Stimulated activated CD4-positive, alpha-beta T cell treated with anti-CD3 and anti-CD28 coated beads, TNF-alpha, amount 100 ng/mL, for 48 hours (primary cell): ENCODE data around the gene HCAR3.
"Not testable (repeated sequence)": the region's sequence is repeated elsewhere in the genome, so short reads cannot be mapped to it uniquely, and the experiment has no call there.

Experiments
- DNase-seq, 3 donors: peaks; one replicate each; pipeline ENCODE4 v3.0.0-alpha.2; 2020; ENCODE audit warnings: low read depth in 3 of 3

Gene HCAR3

DNA sequence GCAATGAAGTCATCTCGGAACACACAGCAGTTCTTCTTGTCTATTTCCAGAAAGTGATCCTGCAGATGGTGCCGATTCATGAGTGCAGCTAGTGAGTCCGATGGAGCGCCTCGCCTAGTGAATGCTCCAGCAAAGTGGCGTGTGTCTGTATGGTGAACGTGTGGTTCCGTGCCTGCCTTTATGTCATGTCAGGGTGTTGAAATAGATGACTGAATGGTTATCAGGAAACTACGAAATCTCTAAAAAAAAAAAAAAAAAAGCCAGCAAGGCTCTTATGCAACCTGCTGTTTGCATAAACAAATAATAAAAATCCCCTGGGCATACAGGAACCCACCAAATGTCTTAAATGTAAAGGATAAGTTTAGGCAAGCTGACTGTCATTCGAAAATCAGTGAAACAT, at the start of gene HCAR3:
Gene HCAR3, minus strand, starts transcription at position 154 of the 400 bp plus-strand sequence. Its CDS starts 74 bp downstream, at position 80.
- DNase-seq: not testable (repeated sequence)

DNA sequence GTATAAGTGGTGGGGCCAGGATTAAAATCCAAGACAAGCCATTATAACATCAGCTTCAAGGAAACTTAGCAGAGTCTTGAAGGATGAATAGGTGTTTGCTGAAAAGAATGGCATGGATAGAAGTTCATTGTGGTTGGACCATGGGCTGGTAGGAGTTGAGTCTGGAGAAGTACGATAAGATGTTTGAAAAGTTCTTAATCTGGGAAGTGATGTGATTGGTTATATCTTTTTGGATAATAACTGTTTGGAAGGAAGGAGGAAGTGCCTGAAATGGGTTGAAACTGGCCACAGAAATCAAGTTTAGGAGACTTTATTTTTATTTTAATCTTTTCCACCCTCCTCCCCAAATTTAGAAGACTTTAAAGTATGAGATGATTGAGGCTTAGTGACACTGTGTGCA, 41.0 kb upstream of the HCAR3 start:
- no peak for DNase-seq

DNA sequence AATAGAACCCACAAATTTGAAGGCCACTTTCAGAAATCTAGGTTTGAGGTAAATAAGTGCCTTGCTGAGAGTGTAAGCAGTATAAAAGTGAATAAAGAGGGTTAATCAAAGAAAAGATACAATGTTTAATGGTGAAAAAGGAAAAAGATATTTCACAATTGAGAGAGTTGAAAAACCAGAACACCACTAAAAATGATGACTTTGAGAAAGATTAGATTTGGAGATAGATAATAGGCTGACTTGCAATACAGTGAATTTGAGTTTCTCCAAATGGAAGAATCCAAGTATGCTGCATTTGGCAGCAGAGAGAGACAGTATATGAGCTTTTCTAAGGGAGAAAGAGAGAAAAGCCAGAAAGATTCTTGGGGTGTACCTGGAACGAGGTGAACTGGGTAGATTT, 38.2 kb upstream of the HCAR3 start:
- no peak for DNase-seq

DNA sequence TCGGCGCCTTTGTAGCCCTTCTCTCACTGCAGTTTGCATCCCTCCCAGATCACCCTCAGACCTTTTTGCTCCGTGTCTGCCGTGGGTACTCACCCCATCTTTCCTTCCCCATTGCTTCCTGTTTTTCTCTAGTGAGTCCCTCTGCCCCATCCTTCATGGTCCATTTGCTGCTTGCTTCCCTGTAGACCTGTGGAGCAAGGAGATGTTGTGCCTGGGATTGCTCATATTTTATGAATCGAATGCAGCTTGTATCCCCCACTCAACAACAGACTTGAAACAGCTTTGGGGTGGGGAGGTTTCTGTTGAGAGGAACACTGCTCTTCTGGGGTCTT, 36.7 kb upstream of the HCAR3 start:
- no peak for DNase-seq

DNA sequence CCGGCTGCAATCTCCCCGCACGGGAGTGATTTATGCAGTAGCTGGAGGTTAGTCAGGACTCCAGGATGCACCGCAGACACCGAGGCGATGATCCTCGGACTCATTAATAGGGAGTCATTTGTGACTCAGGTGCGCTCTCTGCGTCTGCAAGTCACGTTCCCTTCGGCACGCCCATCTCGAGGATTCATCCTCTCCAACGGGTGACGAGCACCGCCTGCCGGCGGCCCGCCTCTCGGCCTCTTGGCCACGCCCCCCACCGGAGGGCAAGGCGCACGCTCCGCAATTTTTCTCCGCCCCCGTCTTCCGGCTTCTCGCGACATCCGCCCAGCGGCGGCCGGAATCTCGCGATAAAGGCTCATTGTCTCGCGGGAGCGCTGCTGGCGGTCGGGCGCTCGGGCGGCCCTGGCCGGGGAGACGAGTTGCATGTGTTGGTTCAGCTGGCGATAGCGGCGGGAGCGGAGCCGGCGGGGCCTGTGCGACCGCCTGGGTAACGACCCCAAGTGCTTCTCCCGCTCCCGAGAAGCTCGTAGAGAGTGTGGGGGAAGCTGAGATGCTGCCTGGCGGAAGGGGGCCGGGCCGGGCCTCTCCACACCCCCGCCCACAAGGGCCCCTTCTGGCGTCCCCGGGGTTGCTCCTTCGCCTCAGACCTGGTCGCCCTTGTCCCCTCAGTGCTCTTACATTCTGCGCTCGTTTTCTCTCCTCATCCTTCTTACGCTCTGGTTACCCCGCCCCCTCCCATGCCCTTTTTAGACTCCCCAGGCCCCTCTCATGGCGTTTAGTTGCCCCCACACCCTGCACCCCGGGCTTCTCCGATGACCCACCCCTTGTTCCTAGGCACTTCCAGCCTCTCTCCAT, 36.1 kb upstream of the HCAR3 start, which contains the start of gene DENR:
Gene DENR, plus strand, starts transcription at position 361 of the 855 bp plus-strand sequence. CDS start 878 bp downstream, outside the sequence.
- DNase-seq: peak; percentile 99

- not testable (repeated sequence) for DNase-seq
Measured at GRCh38 chr12:122750781-122751515, 34.3 kb upstream of the HCAR3 start.

DNA sequence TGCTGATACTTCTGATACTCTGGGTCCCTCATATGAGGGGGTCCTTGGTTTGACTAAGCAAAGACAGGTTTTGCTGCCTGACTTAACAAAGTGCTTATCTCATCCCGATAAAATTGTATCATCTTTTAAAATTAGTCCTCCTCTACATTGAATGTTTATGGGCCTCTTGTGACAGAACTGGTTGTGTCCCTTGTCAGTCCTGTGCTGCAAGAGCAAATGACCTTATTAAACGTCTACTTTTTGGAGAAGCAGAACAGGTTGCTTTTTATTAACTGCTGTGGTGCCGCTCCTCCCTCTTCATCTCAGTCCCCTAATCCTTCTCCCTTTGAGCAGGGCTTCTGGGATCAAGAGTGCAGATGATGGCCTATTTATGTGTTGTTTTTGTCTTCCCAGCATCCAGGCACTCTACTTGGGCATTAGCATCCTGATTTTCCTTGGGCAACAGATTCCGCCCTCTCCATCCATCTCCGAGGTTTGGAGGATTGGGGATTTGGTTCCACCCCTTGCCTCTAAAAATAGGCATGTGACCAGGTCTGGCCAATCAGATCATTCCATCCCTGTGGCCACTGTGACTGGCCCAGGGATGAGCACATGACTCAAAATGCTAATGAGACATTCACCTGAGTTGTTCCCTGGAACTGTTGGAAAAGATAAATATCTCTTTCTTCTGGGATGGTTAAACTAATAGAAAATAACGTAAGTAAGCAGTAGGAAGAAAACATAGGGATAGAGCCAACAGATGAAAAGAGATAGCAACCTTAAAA, 33.1 kb upstream of the HCAR3 start:
- DNase-seq: no peak

DNA sequence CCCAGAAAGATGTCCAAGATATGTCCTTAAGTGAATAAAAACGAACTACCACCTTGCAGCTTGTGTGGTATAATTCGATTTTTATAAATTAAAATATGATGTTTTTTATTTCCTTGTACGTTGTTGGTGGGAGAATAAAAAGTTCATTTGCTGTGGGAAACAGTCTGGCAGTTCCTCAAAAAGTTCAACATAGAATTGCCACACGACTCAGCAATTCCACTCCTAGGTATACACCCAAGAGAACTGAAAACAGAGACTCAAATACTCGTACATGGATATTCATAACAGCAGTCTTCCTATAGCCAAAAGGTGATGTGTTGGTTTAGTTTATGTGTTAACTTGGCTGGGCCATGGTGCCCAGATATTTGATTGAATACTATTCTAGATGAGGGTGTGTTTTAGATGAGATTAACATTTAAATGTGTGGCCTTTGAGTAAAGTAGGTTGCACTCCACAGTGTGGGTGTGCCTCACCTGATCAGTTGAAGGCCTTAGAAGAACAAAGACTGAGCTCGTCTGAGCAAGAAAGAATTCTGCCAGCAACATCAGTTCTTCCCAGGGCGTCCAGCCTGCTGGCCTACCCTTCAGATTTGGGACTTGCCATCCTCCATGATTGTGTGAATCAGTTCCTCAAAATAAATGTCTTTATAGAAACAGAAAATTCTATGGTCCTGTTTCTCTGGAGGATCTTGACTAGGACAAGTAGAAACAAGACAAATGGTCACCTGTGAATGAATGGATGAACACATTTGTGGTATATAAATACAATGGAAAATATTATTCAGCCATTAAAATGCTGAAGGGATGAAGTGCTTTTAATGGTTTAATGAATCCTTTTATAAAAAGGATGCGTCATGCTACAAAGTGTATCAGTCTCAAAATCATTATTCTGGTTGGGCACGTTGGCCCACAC, 30.9 kb upstream of the HCAR3 start:
- DNase-seq: no peak

DNA sequence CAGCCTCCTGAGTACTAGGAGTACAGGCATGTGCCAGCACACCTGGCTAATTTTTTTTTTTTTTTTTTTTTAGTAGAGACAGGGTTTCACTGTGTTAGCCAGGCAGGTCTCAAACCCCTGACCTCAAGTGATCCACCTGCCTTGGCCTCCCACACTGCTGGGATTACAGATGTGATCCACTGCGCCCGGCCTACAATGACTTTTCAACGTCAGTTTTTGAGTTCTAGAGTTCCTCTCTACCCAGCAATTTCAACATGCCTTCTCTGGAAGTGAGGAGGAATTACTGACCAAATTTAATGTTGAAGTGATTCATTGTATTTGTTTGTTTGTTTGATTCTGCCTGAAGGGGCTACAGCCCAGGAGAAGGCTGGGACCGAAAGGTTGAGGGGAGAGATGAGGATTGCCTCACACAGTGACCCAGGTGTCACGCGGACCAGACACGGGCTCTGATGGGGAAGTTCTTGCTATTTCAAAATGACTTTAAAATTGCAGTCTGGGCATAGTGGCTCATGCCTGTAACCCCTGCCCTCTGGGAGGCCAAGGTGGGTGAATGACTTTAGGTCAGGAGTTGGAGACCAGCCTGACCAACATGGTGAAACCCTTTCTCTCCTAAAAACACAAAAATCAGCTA, 27.4 kb upstream of the HCAR3 start:
- DNase-seq: no peak

- DNase-seq: no peak
Measured at GRCh38 chr12:122740351-122740750, 23.7 kb upstream of the HCAR3 start.

GRCh38 chr12:122738571-122738970, 22.0 kb upstream of the HCAR3 start:
- no peak for DNase-seq

- no peak for DNase-seq
Measured at GRCh38 chr12:122732611-122733010, 16.0 kb upstream of the HCAR3 start.

GRCh38 chr12:122732170-122732569, 15.6 kb upstream of the HCAR3 start:
- DNase-seq: no peak

DNA sequence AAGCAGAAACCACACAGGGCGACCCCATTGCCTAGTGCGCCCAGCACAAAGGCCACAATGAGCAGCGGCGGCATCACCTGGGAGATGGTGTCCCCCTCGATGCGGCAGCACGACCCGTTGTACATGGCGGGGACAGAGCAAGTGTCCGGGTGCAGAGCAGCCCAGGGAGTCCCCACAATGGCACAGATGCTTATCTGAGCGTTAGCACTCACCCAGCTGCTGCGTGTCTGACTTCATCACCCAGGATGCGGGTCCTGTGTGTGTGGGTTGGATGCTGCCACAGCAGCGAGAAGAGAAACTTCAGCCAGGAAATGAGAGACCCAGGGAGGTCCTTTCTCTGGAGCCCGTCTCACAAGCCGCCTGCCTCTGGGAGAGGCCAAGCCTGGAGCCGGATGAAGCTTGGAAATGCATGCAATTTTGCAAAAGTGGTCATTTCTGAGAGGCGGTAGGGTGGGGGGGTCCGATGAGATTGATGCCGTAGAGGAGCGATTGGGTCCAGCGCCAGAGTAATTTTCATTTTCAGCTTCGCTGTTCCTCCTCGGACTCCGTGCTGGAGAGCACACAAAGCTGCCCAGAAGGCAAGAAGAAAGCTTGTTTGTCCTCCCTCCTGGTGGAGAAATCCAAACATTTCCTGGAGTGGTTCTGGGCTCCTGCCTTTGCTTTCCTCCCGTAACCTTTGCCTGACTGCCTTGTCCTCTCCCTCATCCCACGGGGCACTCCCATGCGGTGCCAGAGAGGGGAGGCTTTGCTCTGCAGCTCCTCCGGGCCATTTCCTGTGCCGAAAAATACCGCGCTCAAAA, 13.8 kb upstream of the HCAR3 start, which contains the start of gene HCAR1:
Gene HCAR1, minus strand, starts transcription at position 630 of the 800 bp plus-strand sequence. Its CDS starts 505 bp downstream, at position 125.
- DNase-seq: peak in 2 of 3 donors; percentile 48 to 52

- no peak for DNase-seq
Measured at GRCh38 chr12:122729583-122730214, 13.1 kb upstream of the HCAR3 start.

GRCh38 chr12:122726080-122726558, 9.5 kb upstream of the HCAR3 start:
- DNase-seq: no peak

- no peak for DNase-seq
Measured at GRCh38 chr12:122725452-122726079, 9.0 kb upstream of the HCAR3 start.

GRCh38 chr12:122724641-122725243, 8.1 kb upstream of the HCAR3 start:
- DNase-seq: no peak
